ENCODE data around the gene MRPS26. TPM values are rescaled to one million over a fixed set of nuclear protein-coding genes. Genes with fewer than 3 reads are reported as not detected.
"Not testable (repeated sequence)": the region's sequence is repeated elsewhere in the genome, so short reads cannot be mapped to it uniquely, and the experiment has no call there.

MRPS26 gene
- total and polyA plus RNA-seq, 4 donors = 19.6 to 50.5 (median 29.2) TPM

DNA sequence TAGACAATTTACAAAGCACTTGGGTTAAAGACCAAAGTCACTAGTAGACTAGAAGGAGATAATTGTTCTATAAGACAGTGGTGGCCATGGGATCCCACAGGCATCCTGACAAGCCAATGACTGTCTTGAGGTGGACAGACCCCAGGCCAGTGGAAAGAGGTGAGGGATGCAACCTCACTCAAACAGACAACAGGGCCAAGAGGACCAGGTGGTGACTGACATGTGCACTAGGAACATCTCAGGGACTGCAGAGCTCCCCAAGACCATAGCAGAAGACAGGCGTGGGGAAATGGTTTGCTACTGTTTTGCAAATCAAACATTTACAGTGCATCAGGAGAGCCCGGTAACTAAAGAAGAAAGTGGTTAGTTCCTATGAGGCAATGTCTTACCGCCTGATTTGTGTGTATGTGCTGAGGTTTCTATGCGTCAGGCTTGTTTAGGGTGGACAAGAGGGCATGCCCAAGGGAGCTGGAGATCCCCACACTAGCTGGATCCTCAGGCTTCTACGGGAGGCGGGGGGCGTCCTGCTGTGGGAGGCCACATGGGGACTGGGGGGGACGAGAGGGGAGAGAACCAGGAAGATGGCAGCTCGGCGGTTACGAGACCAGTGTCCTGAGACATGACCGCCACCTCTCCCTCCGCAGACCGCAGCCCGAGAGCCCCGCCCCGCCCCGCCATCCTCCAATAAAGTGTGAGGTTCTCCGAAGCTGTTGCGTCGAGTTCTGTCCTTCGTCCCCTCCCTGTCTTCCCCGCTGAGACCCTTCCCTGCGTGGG lies 623 bp upstream of the MRPS26 start:
- Histone ChIP-seq H3K4me3 (ENCODE audit: low read length in 2 of 2) (peak overlapping the region; percentile 47 to 54), H3K36me3 (ENCODE audit: control insufficient read depth in 1 of 2, insufficient read depth in 2 of 2, low read length in 1 of 2) (peaks cover 0 to 7% of the 10 kb centered on the region in 2 donors), H3K9me3 (ENCODE audit: control insufficient read depth, low read length) (no peaks in the 10 kb centered on the region), H3K27me3 (ENCODE audit: control insufficient read depth in 1 of 2, insufficient read depth in 2 of 2, low read length in 1 of 2) (no peaks in the 10 kb centered on the region), H3K27ac (ENCODE audit: low read depth in 1 of 2, low read length in 2 of 2) (peak overlapping the region; percentile 23 to 91), H3K4me1 (ENCODE audit: control insufficient read depth in 1 of 2, insufficient read depth in 2 of 2, low read length in 2 of 2) (no peaks in the 10 kb centered on the region)
- ATAC-seq (ENCODE audit: low FRiP score) (peak; percentile 80), DNase-seq (peak; percentile 87 to 93)
- WGBS, 2 donors = 3% methylated on average over 18 to 24 of the region's 24 CpGs
- intact Hi-C loops (cut with DNase I) = loop anchor here in 1 of 2 donors (10.0 kb wide), 2 partner anchors 160 to 170 kb away; partner anchors contain the start of genes DDRGK1, ITPA and PTPRA

DNA sequence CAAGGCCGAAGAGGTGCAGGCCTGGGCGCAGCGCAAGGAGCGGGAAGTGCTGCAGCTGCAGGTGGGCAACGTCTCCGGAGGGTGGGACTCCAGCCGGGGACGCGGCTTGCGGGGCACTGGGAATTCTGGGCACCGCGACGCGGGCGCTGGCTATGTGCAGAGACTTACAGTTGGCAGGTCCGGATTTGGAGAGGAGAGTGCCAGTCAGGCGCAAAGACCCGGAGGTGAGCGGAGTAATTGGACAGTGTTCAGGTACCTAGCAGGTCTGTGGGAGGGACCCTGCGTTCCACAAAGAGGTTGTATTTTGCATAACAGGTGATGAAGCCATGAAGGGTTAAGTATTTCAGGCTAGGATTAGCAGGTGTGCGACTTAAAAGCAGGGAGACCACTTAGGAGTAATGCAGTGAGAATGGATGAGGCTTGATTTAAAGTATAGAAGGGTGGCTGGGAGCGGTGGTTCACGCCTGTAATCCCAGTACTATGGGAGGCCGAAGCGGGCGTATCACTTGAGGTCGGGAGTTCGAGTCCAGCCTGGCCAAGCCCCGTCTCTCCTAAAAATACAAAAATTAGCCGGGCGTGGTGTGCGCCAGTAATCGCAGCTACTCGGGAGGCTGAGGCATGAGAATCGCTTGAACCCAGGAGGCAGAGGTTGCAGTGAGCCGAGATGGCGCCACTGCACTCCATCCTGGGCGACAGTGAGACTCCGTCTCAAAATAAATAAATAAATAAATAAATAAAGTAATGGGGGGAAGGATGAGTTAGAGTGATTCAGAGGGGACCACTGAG lies 1.0 kb downstream of the MRPS26 start:
- Histone ChIP-seq H3K4me1 (ENCODE audit: control insufficient read depth in 1 of 2, insufficient read depth in 2 of 2, low read length in 2 of 2) (no peaks in the 10 kb centered on the region), H3K4me3 (ENCODE audit: low read length in 2 of 2) (peak overlapping the region; percentile 67 to 81), H3K27me3 (ENCODE audit: control insufficient read depth in 1 of 2, insufficient read depth in 2 of 2, low read length in 1 of 2) (no peaks in the 10 kb centered on the region), H3K27ac (ENCODE audit: low read depth in 1 of 2, low read length in 2 of 2) (peak overlapping the region in 1 of 2 donors; percentile 20), H3K9me3 (ENCODE audit: control insufficient read depth, low read length) (no peaks in the 10 kb centered on the region), H3K36me3 (ENCODE audit: control insufficient read depth in 1 of 2, insufficient read depth in 2 of 2, low read length in 1 of 2) (peaks cover 0 to 7% of the 10 kb centered on the region in 2 donors)
- DNase-seq (peak in 1 of 2 donors; percentile 50), ATAC-seq (ENCODE audit: low FRiP score) (no peak)
- WGBS, 2 donors = 40 to 41% methylated on average over 39 of the region's 39 CpGs
- intact Hi-C loops (cut with DNase I) = loop anchor here in 1 of 2 donors (10.0 kb wide), 2 partner anchors 158 to 172 kb away; partner anchors contain the start of genes DDRGK1, ITPA and PTPRA

DNA sequence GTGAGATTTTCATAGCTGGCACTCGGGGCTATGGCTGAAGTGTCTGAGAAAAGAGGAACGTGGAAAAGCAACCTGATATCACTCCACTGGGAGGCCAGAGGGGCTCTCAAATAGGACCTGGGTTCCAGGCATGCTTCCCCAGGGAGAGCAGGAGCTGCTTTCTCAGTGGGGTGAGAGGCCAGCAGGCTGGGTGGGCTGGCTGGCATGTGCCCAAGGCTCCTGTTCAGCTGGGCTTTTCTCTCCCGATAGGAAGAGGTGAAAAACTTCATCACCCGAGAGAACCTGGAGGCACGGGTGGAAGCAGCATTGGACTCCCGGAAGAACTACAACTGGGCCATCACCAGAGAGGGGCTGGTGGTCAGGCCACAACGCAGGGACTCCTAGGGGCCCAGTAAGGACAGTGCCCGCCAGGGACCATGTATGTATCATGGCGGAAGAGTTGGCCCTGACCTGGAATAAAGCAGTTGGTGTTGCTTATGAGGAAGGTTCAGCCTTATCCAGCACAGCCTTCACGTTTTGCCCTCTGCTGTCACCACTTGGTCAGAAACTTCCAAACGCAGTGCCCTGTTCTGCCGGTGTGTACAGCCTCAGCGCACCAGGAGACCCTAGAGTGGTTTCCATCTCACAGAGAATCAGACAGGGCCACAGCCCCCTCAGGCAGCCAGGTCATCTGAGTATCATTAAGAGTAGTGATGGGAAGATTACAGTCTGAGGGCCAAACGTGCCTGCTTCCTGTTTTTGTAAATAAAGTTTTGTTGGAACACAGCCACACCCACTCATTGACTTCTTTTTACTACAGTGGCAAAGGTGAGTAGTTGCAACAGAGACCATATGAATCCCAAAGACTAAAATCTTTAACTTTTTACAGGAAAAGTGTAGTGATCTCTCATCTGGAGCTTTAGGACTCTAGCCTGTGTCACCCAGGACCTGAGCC lies 1.9 kb downstream of the MRPS26 start:
- peaks cover 0 to 7% of the 10 kb centered on the region in 2 donors for H3K36me3 ChIP-seq (ENCODE audit: control insufficient read depth in 1 of 2, insufficient read depth in 2 of 2, low read length in 1 of 2)
- no peak overlapping the region for H3K4me3 ChIP-seq (ENCODE audit: low read length in 2 of 2)
- H3K27ac ChIP-seq (ENCODE audit: low read depth in 1 of 2, low read length in 2 of 2) = no peak overlapping the region
- no peaks in the 10 kb centered on the region for H3K9me3 ChIP-seq (ENCODE audit: control insufficient read depth, low read length)
- intact Hi-C loops (cut with DNase I) = loop anchor here in 1 of 2 donors (10.0 kb wide), 2 partner anchors 157 to 173 kb away; partner anchors contain the start of genes DDRGK1, ITPA and PTPRA
- 83 to 84% methylated on average over 14 of the region's 14 CpGs for WGBS, 2 donors
- ATAC-seq (ENCODE audit: low FRiP score) (no peak), DNase-seq (no peak)
- no peaks in the 10 kb centered on the region for H3K4me1 ChIP-seq (ENCODE audit: control insufficient read depth in 1 of 2, insufficient read depth in 2 of 2, low read length in 2 of 2)
- no peaks in the 10 kb centered on the region for H3K27me3 ChIP-seq (ENCODE audit: control insufficient read depth in 1 of 2, insufficient read depth in 2 of 2, low read length in 1 of 2)

DNA sequence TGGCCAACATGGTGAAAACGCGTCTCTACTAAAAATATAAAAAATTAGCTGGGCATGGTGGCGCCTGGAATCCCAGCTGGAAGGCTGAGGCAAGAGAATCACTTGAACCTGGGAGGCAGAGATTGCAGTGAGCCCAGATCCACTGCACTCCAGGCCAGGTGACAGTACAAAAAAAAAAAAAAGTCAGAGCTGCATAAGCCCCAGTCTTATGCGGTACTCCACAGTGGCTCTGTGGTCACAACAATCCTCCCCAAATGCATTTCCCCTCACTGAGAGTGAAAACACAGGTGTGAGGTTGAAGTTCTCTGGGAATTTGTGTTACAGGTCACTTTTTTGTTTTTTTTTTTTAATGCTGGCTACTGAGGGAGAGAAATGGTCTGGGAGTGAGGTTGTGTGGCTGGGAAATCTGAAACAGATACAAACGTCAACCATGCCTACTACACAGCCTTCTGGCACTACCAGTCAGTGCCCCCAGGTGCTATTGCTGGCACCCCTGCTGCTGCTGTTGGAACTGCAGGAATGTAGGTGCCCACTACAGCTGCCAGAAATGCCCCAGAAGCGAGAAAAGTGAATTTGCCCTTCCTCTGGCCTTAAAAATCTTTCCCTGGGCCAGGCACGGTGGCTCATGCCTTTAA lies 5.7 kb downstream of the MRPS26 start:
- DNase-seq (no peak), ATAC-seq (ENCODE audit: low FRiP score) (no peak)
- peaks cover 0 to 7% of the 10 kb centered on the region in 2 donors for H3K36me3 ChIP-seq (ENCODE audit: control insufficient read depth in 1 of 2, insufficient read depth in 2 of 2, low read length in 1 of 2)
- no peaks in the 10 kb centered on the region for H3K4me1 ChIP-seq (ENCODE audit: control insufficient read depth in 1 of 2, insufficient read depth in 2 of 2, low read length in 2 of 2)
- 61 to 66% methylated on average over 7 of the region's 7 CpGs for WGBS, 2 donors
- H3K4me3 ChIP-seq (ENCODE audit: low read length in 2 of 2) = no peak overlapping the region
- H3K9me3 ChIP-seq (ENCODE audit: control insufficient read depth, low read length) = no peaks in the 10 kb centered on the region
- H3K27ac ChIP-seq (ENCODE audit: low read depth in 1 of 2, low read length in 2 of 2) = no peak overlapping the region
- H3K27me3 ChIP-seq (ENCODE audit: control insufficient read depth in 1 of 2, insufficient read depth in 2 of 2, low read length in 1 of 2) = no peaks in the 10 kb centered on the region
- intact Hi-C loops (cut with DNase I) = loop anchor here (5.0 kb wide), 1 partner anchor 66 kb away; no protein-coding TSS in a partner anchor

DNA sequence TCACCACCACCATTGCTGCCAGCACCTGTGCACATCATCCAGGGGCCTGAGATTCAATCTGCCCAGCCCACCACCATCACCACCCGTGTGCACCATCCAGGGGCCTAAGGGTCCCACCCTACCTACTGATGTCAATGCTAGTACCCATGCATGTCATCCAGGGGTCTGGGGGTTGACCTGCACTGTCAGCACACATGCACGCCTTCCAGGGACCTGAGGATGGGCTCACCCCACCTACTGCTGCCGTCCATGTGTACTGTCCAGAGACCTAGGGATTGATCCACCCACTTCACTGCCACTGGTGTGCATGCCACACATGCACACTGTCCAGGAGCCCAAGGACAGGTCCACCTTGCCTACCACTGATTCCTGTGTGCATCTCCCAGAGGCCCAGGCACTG lies 13.6 kb downstream of the MRPS26 start:
- DNase-seq = no peak
- H3K4me1 ChIP-seq (ENCODE audit: control insufficient read depth in 1 of 2, insufficient read depth in 2 of 2, low read length in 2 of 2) = no peaks in the 10 kb centered on the region
- H3K9me3 ChIP-seq (ENCODE audit: control insufficient read depth, low read length) = no peaks in the 10 kb centered on the region
- no peak overlapping the region for H3K4me3 ChIP-seq (ENCODE audit: low read length in 2 of 2)
- ATAC-seq (ENCODE audit: low FRiP score) = no peak
- H3K27ac ChIP-seq (ENCODE audit: low read depth in 1 of 2, low read length in 2 of 2) = no peak overlapping the region
- H3K27me3 ChIP-seq (ENCODE audit: control insufficient read depth in 1 of 2, insufficient read depth in 2 of 2, low read length in 1 of 2) = no peaks in the 10 kb centered on the region
- intact Hi-C loops (cut with DNase I) = no loop called here
- H3K36me3 ChIP-seq (ENCODE audit: control insufficient read depth in 1 of 2, insufficient read depth in 2 of 2, low read length in 1 of 2) = no peaks in the 10 kb centered on the region
- 88 to 90% methylated on average over 3 of the region's 3 CpGs for WGBS, 2 donors

DNA sequence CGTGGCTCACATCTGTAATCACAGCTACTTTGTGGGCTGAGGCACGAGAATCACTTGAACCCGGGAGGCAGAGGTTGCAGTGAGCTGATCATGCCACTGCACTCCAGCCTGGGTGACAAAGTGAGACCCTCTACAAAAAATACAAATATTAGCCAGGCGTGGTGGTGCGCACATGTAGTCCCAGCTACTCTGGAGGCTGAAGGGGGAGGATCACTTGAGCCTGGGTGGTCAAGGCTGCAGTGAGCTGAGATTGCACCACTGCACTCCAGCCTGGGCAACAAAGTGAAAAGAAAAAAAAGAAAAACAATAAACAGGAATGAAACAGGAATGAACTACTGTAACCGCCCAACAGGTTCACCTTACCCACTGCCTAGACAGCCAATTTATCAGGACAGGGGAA lies 18.3 kb downstream of the MRPS26 start:
- DNase-seq = peak in 1 of 2 donors; percentile 25
- H3K36me3 ChIP-seq (ENCODE audit: control insufficient read depth in 1 of 2, insufficient read depth in 2 of 2, low read length in 1 of 2); H3K27me3 ChIP-seq (ENCODE audit: control insufficient read depth in 1 of 2, insufficient read depth in 2 of 2, low read length in 1 of 2); H3K4me3 ChIP-seq (ENCODE audit: low read length in 2 of 2); H3K27ac ChIP-seq (ENCODE audit: low read depth in 1 of 2, low read length in 2 of 2); ATAC-seq (ENCODE audit: low FRiP score); H3K9me3 ChIP-seq (ENCODE audit: control insufficient read depth, low read length); intact Hi-C loops (cut with DNase I); H3K4me1 ChIP-seq (ENCODE audit: control insufficient read depth in 1 of 2, insufficient read depth in 2 of 2, low read length in 2 of 2): not testable (repeated sequence)
- 71 to 82% methylated on average over 6 of the region's 6 CpGs for WGBS, 2 donors

DNA sequence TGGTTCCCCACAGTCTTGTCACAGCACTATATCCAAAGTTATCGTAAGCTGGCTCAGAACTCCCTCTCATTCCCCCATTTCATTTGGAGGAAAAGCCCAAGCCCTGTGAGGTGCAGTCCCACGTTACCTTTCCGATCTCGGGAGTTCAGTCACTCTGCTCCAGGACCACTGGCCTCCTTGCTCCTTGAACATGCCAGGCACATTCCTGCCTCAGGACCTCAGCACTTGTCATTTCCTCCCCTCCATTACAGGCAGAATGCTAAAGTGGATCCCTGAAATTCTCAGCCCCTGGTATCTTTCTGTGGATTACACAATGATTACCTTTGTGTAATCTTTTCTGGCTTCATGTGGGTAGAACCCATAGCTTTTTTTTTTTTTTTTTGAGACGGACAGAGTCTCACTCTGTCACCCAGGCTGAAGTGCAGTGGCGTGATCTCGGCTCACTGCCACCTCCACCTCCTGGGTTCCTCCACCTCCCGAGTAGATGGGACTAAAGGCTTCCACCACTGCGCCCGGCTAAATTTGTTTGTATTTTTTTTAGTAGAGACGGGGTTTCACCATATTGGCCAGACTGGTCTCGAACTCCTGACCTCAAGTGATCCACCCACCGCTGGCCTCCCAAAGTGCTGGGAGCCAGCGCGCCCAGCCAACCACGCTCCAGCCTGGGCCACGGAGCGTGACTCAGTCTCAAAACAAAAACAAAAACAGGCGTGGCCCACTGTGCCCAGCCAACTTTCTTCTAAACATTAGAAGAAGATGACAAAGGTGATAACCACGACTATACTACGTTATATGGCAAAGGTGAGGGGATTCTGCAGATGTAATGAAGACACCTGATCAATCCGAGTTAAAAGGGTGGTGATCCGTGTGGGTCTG lies 21.5 kb downstream of the MRPS26 start:
- no peak overlapping the region for H3K27ac ChIP-seq (ENCODE audit: low read depth in 1 of 2, low read length in 2 of 2)
- no peaks in the 10 kb centered on the region for H3K36me3 ChIP-seq (ENCODE audit: control insufficient read depth in 1 of 2, insufficient read depth in 2 of 2, low read length in 1 of 2)
- no peak overlapping the region for H3K4me3 ChIP-seq (ENCODE audit: low read length in 2 of 2)
- peak in 1 of 2 donors; percentile 35 for DNase-seq
- ATAC-seq (ENCODE audit: low FRiP score) = no peak
- intact Hi-C loops (cut with DNase I) = no loop called here
- WGBS, 2 donors = 80 to 82% methylated on average over 23 of the region's 23 CpGs
- H3K9me3 ChIP-seq (ENCODE audit: control insufficient read depth, low read length) = no peaks in the 10 kb centered on the region
- no peaks in the 10 kb centered on the region for H3K4me1 ChIP-seq (ENCODE audit: control insufficient read depth in 1 of 2, insufficient read depth in 2 of 2, low read length in 2 of 2)
- H3K27me3 ChIP-seq (ENCODE audit: control insufficient read depth in 1 of 2, insufficient read depth in 2 of 2, low read length in 1 of 2) = no peaks in the 10 kb centered on the region
